ENCODE data around the gene ALOX12B. TPM values are rescaled to one million over a fixed set of nuclear protein-coding genes. Genes with fewer than 3 reads are reported as not detected.

ALOX12B gene
- total and polyA plus RNA-seq, 8 donors = 0.16 to 0.31 TPM; not detected in 6

DNA sequence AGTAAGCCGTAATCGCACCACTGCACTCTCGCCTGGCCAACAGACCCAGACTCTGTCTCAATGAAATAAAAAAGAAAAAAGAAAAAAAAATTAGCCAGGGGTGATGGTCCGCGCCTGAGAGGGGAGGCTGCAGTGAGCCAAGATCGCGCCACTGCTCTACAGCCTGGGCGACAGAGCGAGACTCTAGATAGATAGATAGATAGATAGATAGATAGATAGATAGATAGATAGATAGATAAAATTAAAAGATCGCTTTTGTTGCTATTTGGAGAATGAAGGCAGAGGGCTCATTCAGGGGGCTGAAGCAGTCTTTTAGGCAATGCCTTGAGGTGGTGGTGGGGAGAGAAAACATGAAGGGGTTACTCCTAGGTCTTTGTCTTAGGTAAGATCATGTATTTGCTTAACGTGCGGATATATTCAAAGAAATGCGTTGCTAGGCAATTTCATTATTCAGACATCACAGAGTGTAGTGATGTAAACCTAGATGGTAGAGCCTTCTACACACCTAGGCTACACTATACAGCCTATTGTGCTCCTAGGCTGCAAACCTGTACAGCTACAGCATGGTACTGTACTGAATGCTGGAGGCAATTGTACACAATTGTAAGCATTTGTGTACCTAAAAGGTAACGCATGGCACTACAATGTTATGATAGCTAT lies 40.7 kb upstream of the ALOX12B start:
- DNase-seq = no peak
- intact Hi-C loops (cut with DNase I) = loop anchor here in 1 of 3 donors (5.0 to 10.0 kb wide), 2 partner anchors 34 to 57 kb away; partner anchors contain the start of gene VAMP2

DNA sequence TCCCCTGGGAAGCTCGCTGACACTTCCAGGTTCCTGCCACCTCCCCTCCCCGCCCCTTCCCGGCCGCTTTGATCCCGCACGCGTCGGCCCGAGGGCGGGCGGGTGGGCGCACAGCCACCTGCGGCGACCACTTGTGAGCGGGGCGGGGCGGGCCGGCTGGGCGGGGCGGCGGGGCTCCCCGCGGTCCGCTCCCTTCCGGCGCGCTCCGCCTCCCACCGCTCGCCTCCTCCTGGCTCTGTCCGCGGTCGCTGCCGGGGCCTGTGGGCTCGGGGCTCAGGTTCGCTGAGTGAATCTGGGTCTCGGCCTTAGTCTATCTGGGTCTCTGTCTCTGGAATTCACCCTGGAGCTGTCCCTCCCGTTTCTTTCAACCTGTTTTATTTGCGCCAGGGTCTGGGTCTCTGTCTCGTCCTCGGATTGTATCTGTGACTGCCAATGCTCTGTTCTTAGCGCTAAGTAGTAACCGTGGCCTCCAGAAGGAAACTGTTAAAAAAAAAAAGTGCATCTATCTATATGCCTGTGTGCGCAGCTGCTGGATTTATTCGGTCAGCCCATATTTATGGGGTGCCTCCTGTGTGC lies 39.1 kb upstream of the ALOX12B start:
- H3K36me3 ChIP-seq = no peaks in the 10 kb centered on the region
- H3K4me3 ChIP-seq = peak overlapping the region; percentile 40 to 65 (median 53)
- H3K9me3 ChIP-seq = no peaks in the 10 kb centered on the region
- ATAC-seq (peak; percentile 40 to 72 (median 56)), DNase-seq (peak in 4 of 6 donors; percentile 44 to 84 (median 70)), FAIRE-seq (no peak)
- WGBS, 2 donors = 0% methylated on average over 34 to 45 of the region's 45 CpGs
- TF ChIP-seq, protein P1, sequence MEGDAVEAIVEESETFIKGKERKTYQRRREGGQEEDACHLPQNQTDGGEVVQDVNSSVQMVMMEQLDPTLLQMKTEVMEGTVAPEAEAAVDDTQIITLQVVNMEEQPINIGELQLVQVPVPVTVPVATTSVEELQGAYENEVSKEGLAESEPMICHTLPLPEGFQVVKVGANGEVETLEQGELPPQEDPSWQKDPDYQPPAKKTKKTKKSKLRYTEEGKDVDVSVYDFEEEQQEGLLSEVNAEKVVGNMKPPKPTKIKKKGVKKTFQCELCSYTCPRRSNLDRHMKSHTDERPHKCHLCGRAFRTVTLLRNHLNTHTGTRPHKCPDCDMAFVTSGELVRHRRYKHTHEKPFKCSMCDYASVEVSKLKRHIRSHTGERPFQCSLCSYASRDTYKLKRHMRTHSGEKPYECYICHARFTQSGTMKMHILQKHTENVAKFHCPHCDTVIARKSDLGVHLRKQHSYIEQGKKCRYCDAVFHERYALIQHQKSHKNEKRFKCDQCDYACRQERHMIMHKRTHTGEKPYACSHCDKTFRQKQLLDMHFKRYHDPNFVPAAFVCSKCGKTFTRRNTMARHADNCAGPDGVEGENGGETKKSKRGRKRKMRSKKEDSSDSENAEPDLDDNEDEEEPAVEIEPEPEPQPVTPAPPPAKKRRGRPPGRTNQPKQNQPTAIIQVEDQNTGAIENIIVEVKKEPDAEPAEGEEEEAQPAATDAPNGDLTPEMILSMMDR (IDR thresholded peaks at IDR 0.05) = no peak
- H3K27me3 ChIP-seq = peaks cover 0 to 6% (median 0%) of the 10 kb centered on the region in 4 donors
- intact Hi-C loops (cut with DNase I) = loop anchor here in 1 of 3 donors (5.0 to 10.0 kb wide), 2 partner anchors 36 to 58 kb away; partner anchors contain the start of gene VAMP2
- H3K4me1 ChIP-seq = peaks cover 5 to 36% (median 14%) of the 10 kb centered on the region in 3 donors
- peak overlapping the region in 2 of 4 donors; percentile 42 to 46 for H3K27ac ChIP-seq

More for the DNA sequence above, 40.7 kb upstream of the ALOX12B start:
- TF ChIP-seq, protein P1 (IDR thresholded peaks at IDR 0.05) = no peak
- 65 to 69% methylated on average over 14 of the region's 14 CpGs for WGBS, 2 donors
- ATAC-seq (no peak), FAIRE-seq (no peak)
- peaks cover 0 to 26% (median 5%) of the 10 kb centered on the region in 3 donors for H3K4me1 ChIP-seq
- H3K4me3 ChIP-seq = no peak overlapping the region
- H3K9me3 ChIP-seq = no peaks in the 10 kb centered on the region
- no peaks in the 10 kb centered on the region for H3K27me3 ChIP-seq
- H3K27ac ChIP-seq = no peak overlapping the region
- H3K36me3 ChIP-seq = no peaks in the 10 kb centered on the region

DNA sequence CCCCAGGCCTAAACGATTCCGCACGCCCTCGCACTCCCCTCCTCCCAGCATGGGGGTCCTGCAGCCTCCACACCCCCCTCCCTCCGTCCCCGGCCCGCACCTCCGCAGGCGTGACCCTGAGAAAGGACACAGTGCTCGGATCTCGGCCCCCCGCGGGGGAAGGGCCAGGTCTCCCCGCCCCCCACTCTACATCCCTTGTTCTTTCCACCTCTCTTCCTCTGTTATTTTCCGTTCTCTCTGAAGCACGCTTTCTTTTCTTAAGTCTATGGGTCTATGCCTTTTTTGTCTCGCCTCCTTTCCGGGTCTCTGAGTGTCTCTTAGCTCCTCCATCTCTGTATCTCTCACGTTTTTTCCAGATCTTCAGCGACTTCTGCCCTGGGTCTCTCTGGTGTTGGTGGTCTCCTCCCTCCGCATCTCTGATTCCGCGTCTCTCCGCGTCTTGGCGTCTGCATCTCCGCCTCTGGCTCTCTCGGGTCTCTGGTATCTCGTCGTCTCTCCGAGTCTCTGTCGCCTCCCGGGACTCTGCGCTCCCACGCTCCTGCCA lies 38.5 kb upstream of the ALOX12B start:
- Histone ChIP-seq H3K27ac (peak overlapping the region in 1 of 4 donors; percentile 46), H3K27me3 (peaks cover 0 to 6% (median 0%) of the 10 kb centered on the region in 4 donors), H3K4me3 (peak overlapping the region; percentile 40 to 65 (median 53)), H3K9me3 (no peaks in the 10 kb centered on the region), H3K36me3 (no peaks in the 10 kb centered on the region), H3K4me1 (peaks cover 9 to 41% (median 20%) of the 10 kb centered on the region in 3 donors)
- no peak for FAIRE-seq
- peak in 2 of 6 donors; percentile 60 to 84 for DNase-seq
- peak in 2 of 4 donors; percentile 1 to 3 for ATAC-seq
- intact Hi-C loops (cut with DNase I) = loop anchor here in 1 of 3 donors (5.0 to 10.0 kb wide), 2 partner anchors 36 to 59 kb away; partner anchors contain the start of gene VAMP2
- TF ChIP-seq, protein P1 (IDR thresholded peaks at IDR 0.05) = no peak
- 1% methylated on average over 34 to 35 of the region's 35 CpGs for WGBS, 2 donors

DNA sequence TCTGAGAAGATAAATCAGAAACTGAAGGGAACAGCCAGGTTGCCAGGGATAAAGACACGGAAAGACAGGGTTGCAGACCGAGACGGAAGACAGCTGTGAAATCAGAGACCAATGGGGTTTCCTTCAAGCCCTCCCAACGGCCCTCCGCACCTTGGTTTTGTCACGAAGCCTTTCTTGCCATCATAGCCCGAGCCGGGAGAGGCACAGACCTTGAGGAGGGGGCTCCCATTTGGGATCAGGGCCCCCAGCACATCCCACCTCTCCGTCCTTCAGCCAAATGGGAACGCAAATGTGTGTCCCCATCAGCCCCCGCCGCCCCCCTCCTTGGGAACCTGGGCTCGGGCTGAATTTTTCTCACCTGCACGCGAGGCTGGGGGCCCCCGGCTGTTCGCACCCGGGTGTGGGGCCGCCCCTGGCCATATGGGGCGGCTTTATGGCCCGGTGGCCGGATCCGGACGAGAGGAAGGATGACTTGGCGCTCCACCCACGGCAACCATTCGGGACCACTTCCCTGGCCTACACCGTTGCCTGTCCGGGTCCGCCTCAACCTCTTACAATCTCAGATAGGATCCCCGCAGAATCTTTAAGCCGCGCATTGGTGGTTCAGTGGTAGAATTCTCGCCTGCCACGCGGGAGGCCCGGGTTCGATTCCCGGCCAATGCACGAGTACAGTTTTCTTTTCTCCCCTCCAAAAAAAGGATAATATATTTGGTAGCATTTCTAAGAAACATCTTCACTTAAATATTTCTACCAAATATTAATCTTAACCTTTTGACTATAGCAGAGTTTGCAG lies 37.8 kb upstream of the ALOX12B start:
- no peak for FAIRE-seq
- TF ChIP-seq, protein P1 (IDR thresholded peaks at IDR 0.05) = no peak
- H3K36me3 ChIP-seq = no peaks in the 10 kb centered on the region
- ATAC-seq = peak; percentile 46 to 69 (median 60)
- 2 to 4% methylated on average over 37 to 40 of the region's 40 CpGs for WGBS, 2 donors
- H3K9me3 ChIP-seq = no peaks in the 10 kb centered on the region
- peaks cover 0 to 6% (median 0%) of the 10 kb centered on the region in 4 donors for H3K27me3 ChIP-seq
- H3K27ac ChIP-seq = peak overlapping the region in 1 of 4 donors; percentile 46
- peaks cover 11 to 44% (median 20%) of the 10 kb centered on the region in 3 donors for H3K4me1 ChIP-seq
- peak; percentile 65 to 92 (median 87) for DNase-seq
- peak overlapping the region; percentile 40 to 65 (median 53) for H3K4me3 ChIP-seq
- intact Hi-C loops (cut with DNase I) = loop anchor here in 1 of 3 donors (5.0 to 10.0 kb wide), 2 partner anchors 37 to 59 kb away; partner anchors contain the start of gene VAMP2

Data from pancreas (tissue), 10 donors.